Ovary (tissue), 9 donors: ENCODE results near the gene TOX3. TPM values are rescaled to one million over a fixed set of nuclear protein-coding genes. Genes with fewer than 3 reads are reported as not detected.

Source experiments
- DNase-seq, 5 donors: peaks; one replicate each; pipeline ENCODE4 v3.0.0-alpha.2; 2019 to 2020
- H3K27ac ChIP-seq, 2 donors: fragments of 200-600 bp; one replicate each; pipeline versions ENCODE4 v1.5.1 to v1.8.0; 2019 to 2022
- H3K27me3 ChIP-seq: fragments of 200-600 bp; one replicate; pipeline ENCODE4 v1.8.0; 2022
- H3K36me3 ChIP-seq: fragments of 200-600 bp; sonication (generic); one replicate; pipeline ENCODE4 v1.5.1; 2019
- H3K4me1 ChIP-seq: one replicate; pipeline ENCODE4 v1.8.1; 2013; ENCODE audit warnings: mild to moderate bottlenecking, moderate library complexity; ENCODE audit not compliant: insufficient read depth
- H3K4me3 ChIP-seq: fragments of 200-600 bp; sonication (generic); one replicate; pipeline ENCODE4 v1.5.1; 2017
- H3K9me3 ChIP-seq, 2 donors: fragments of 200-600 bp in 1 of 2; sonication (generic) in 1 of 2; one replicate each; pipeline versions ENCODE4 v1.5.1 to v1.8.1; 2013 to 2019; ENCODE audit warnings: mild to moderate bottlenecking in 1 of 2, moderate library complexity in 1 of 2
- EP300 ChIP-seq: sonication (generic); formaldehyde crosslinking; IDR thresholded peaks from one replicate; pipeline ENCODE4 v1.6.1; 2017; ENCODE audit warnings: antibody characterized with exemption
- POLR2A ChIP-seq: fragments of 450-650 bp; IDR thresholded peaks from one replicate; pipeline ENCODE4 v1.6.1; 2017; ENCODE audit warnings: antibody characterized with exemption, mild to moderate bottlenecking, moderate library complexity
- WGBS, 3 donors: extraction: QIAGEN DNeasy Blood & Tissue Kit in 1 of 3; methylation state at CpG; one replicate each; pipeline versions ENCODE4 v1.1.5 to v1.1.7; 2013 to 2017; 5-methylcytosine and 5-hydroxymethylcytosine counted together
- intact Hi-C, 4 donors: fragments of 100-400 bp; cut with DNase I; formaldehyde crosslinking; loops; one replicate each; pipeline versions ENCODE4 v1.11.0 to v1.15.1; 2022 to 2023
- polyA plus RNA-seq, 2 donors: library from polyadenylated mRNA; stranded (reverse); fragments of 200-250 nt in 1 of 2; fragments of 350-450 nt in 1 of 2; fragmentation: Illumina TruSeq in 1 of 2; extraction: RNeasy Lipid Tissue Mini Kit (QIAGEN cat#74804) in 1 of 2; gene quantifications; one replicate each; pipeline ENCODE4 v1.2.3, GENCODE V29; 2013 to 2014
- total RNA-seq, 7 donors: library from RNA; depleted of rRNA in 2 of 7; stranded (reverse); fragments of >200 nt in 2 of 7; fragmentation: NEBNext Ultra II Directional in 3 of 7; extraction: Animal tissue kit (Norgen Biotek cat#: 25700) in 3 of 7; gene quantifications; one replicate each; pipeline versions ENCODE4 v1.1.0 to v1.2.4, GENCODE V29; 2016 to 2023
- TF ChIP-seq, protein P1 (sequence below), 3 donors: fragments of 450-650 bp in 2 of 3; fragments of 200-600 bp in 1 of 3; IDR thresholded peaks; one replicate each; pipeline versions ENCODE4 v1.5.1 to v1.8.0; 2016 to 2022; ENCODE audit warnings: antibody characterized with exemption in 3 of 3, mild to moderate bottlenecking in 1 of 3
- donor health status: DM: no; HTN: no; CAD: no; lungs with moderate emphysema.
- donor health status: DM: no; HTN: no; CAD: no.
- donor health status: Bipolar disorder and iron deficiency.
- donor health status: DM: yes; HTN: yes; CAD: no.
- donor health status: DM: no; HTN: no; CAD: no.
- donor health status: DM: yes; HTN: yes; CAD: no.

Gene TOX3
- total and polyA plus RNA-seq, 9 donors, result 0.36 to 2.4 (median 1.2) TPM; not detected in 1

DNA sequence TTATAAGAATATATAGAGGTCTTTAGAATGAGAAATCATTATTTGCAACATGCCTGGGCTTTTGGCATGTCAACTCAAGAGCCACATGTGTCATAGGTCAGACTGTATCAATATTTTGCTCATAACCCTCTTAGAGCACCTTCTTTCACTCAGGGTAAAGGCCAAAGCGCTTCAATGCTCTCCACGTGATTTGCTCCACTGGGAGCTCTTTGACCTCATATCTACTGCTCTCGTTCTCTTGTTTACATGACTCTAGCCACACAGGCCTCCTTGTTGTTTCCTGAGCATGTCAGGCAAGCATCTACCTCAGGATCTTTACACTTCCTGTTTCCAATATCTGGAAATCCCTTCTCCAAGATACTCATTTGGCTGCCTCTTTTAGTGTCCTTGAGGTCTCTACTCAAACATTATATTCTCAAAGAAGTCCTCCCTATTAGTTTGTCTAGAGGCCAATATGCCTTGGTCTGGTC, 148.4 kb downstream of the TOX3 start:
- DNase-seq, result no peak
- intact Hi-C loops, result no loop called here
- H3K36me3 ChIP-seq, result no peaks in the 10 kb centered on the region
- H3K27me3 ChIP-seq, result no peaks in the 10 kb centered on the region
- 56 to 60% (median 56%) methylated on average over 3 of the region's 3 CpGs for WGBS, 3 donors
- no peaks in the 10 kb centered on the region for H3K4me1 ChIP-seq
- H3K4me3 ChIP-seq, result no peak overlapping the region
- TF ChIP-seq POLR2A (no peak), EP300 (no peak)
- TF ChIP-seq, protein P1, sequence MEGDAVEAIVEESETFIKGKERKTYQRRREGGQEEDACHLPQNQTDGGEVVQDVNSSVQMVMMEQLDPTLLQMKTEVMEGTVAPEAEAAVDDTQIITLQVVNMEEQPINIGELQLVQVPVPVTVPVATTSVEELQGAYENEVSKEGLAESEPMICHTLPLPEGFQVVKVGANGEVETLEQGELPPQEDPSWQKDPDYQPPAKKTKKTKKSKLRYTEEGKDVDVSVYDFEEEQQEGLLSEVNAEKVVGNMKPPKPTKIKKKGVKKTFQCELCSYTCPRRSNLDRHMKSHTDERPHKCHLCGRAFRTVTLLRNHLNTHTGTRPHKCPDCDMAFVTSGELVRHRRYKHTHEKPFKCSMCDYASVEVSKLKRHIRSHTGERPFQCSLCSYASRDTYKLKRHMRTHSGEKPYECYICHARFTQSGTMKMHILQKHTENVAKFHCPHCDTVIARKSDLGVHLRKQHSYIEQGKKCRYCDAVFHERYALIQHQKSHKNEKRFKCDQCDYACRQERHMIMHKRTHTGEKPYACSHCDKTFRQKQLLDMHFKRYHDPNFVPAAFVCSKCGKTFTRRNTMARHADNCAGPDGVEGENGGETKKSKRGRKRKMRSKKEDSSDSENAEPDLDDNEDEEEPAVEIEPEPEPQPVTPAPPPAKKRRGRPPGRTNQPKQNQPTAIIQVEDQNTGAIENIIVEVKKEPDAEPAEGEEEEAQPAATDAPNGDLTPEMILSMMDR (IDR thresholded peaks at IDR 0.05), result no peak
- H3K9me3 ChIP-seq, result no peaks in the 10 kb centered on the region
- H3K27ac ChIP-seq, result no peak overlapping the region

DNA sequence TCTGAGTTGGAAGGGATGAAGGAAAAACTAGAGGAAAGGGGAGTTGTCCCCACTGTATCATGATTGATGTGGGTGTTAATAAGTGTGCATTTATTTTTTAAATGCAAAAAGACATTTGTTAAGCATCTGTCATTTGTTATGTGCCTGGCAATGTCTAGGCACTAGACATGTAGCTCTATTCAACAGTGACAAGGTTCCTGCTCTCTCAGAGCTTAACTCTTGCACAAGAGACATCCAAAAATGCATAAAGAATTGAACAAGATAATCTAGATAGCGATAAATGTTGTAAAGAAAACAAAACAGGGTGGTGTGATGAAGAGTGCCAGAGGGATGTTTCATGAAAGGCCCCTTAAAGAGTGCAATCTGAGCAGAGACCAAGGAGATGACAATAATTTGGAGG, 148.9 kb downstream of the TOX3 start:
- WGBS, 3 donors, result 77 to 89% (median 78%) methylated on average over 1 of the region's 1 CpG
- Histone ChIP-seq H3K4me3 (no peak overlapping the region), H3K9me3 (no peaks in the 10 kb centered on the region), H3K27ac (no peak overlapping the region), H3K27me3 (no peaks in the 10 kb centered on the region), H3K4me1 (no peaks in the 10 kb centered on the region), H3K36me3 (no peaks in the 10 kb centered on the region)
- DNase-seq, result no peak
- intact Hi-C loops, result no loop called here
- TF ChIP-seq EP300 (no peak), POLR2A (no peak)
- TF ChIP-seq, protein P1 (IDR thresholded peaks at IDR 0.05), result no peak

DNA sequence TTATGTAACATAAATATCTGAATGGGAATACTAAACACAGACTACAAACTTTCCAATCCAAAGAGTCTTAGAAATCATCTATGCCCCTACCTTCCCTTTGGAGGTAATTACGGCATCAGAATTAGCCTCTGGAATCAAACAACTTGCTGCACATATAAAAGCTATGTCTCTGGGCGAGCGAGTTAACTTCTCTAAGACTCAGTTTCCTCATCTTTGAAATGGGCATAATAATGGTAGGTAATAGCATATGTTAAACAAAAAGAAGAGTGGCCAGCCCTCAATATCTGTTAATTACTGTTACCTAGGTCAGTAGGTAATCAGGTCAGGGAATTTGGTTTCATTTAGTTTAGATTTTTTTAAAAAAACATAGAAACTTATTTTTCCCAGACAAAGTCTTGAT, 153.5 kb downstream of the TOX3 start:
- H3K9me3 ChIP-seq, result no peaks in the 10 kb centered on the region
- DNase-seq, result no peak
- H3K4me1 ChIP-seq, result no peaks in the 10 kb centered on the region
- H3K27ac ChIP-seq, result no peak overlapping the region
- no peak overlapping the region for H3K4me3 ChIP-seq
- H3K36me3 ChIP-seq, result no peaks in the 10 kb centered on the region
- H3K27me3 ChIP-seq, result no peaks in the 10 kb centered on the region
- intact Hi-C loops, result no loop called here
- WGBS, 3 donors, result 83 to 86% (median 86%) methylated on average over 3 of the region's 3 CpGs
- TF ChIP-seq, protein P1 (IDR thresholded peaks at IDR 0.05), result no peak
- TF ChIP-seq POLR2A (no peak), EP300 (no peak)

DNA sequence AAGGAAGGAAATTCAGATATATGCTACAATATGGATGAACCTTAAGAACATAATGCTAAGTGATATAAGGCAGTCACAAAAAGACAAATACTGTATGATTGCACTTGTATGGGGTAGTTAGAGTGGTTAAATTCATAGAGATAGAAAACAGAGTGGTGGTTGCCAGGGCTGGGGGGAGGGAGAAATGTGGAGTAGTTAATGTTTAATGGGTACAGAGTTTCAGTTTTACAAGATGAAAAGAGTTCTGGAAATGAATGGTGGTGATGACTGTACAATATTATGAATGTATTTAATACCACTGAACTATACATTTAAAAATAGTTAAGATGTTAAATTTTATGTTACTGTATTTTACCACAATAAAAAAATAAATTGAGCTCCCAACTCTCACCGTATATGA, 157.9 kb downstream of the TOX3 start:
- 81 to 96% (median 83%) methylated on average over 1 of the region's 1 CpG for WGBS, 3 donors
- Histone ChIP-seq H3K9me3 (no peaks in the 10 kb centered on the region), H3K27me3 (no peaks in the 10 kb centered on the region), H3K4me3 (no peak overlapping the region), H3K4me1 (no peaks in the 10 kb centered on the region), H3K27ac (no peak overlapping the region), H3K36me3 (no peaks in the 10 kb centered on the region)
- intact Hi-C loops, result no loop called here
- no peak for DNase-seq
- no peak for TF ChIP-seq POLR2A
- TF ChIP-seq EP300, result no peak
